Fibroblast of peridontal ligament (primary cell): Measurements from ENCODE around the gene HS1BP3.

Source experiments
- DNase-seq: peaks from one replicate; pipeline ENCODE4 v3.0.0-alpha.2; 2010; ENCODE audit errors: extremely low read depth

Gene HS1BP3

GRCh38 chr2:20617892-20618467 lies 32.9 kb downstream of the HS1BP3 start:
- peak; percentile 100 for DNase-seq

DNA sequence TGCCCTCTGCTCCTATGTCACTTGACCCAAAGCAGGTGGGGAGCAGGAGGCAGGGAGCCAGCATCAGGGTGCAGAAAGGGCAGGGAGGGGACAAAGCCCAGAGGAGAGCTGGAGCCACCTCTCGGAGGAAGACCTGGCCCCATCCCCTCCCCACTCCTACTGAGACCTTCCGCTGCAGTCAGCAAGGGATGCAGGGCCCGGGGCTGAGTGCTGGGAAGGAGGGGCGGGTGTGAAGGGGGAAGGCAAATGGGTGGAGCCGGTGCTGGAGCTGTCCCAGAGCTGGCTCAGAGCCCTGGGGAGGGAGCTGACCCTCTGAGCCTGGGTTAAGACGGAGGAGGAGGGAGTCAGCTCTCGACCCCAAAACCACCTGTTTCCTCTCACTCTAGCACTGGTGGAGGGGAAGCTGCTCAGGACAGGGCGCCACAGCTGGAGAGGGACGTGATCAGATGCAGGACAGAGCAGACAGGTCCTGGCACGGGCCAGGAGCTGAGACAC lies 33.8 kb downstream of the HS1BP3 start:
- DNase-seq: no peak

- no peak for DNase-seq
Measured at GRCh38 chr2:20616341-20616871, 34.5 kb downstream of the HS1BP3 start.

DNA sequence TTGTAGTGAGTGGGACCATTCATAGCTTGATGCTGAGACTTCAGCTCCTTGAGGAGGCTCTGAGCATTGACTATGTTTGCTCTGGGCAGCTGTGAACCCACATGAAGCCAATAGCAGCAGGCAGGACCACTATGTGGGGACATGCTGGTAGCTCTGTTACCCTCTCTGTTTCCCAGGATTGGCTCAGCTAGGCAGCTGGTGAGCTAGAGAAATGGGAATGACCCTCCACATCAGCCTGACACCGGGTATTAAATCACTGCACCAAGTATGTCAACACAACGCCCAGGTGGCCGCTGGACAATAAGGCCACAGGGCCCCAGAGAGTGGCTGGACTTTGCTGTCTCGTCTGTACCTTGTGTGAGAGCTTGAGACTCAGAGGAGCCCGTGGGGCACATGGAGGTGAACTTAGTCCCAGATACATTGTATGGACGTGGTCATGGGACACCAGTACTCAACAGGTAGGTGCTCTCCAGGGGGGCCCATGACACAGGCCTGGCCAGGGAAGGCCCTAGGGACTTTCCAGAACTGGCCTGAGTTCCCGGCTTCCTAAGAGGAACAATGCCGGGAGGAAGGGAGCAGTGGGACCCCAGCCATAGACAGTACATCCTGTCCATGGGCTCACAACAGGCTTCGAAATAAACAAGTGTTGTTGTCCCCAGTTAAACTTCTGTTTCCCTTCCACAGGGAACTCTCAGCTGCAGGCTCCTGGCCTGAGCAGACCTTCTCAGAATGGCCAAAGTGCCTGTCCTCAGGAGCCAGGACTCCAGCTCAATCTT lies 35.2 kb downstream of the HS1BP3 start:
- no peak for DNase-seq

GRCh38 chr2:20615068-20615465 lies 35.8 kb downstream of the HS1BP3 start:
- DNase-seq: no peak

DNA sequence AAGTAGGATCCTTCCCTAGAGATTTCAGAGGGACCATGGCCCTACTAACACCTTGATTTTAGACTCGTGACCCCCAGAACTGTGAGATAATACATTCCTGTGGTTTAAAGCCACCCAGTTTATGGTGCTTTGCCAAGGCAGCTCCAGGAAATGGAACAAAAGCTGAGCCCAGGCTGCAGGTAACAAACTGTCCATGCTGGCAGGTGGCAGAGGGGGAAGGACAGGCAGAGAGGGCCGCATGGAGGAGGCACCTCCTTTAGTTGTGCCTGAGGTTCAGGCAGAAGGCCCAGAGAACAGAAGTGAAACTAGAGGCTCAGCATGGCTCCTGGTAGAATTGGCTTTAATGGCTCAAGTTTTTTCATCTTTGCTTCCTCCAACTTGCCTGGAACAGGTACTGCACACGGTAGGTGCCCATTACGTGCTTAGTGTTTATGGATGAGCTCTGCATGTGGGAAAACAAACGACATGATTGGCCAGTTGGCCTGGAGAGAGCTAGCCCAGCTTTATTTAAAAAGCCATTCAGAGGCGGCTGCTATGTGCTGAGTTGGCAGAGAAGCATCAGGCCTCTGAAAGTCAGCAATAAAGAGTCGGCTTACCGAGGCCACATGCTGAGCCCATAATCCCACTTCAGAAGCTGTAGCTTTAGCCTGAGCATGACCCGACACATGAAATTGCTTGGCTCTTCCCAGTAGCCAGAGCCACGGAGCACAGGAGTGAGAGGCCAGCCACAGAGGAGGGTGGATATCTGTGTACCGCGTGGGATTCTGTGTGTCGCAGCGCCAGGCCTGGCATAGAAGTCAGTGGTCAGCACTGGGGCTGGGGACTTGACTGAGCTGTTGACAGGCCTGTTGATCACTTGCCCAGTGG lies 36.5 kb downstream of the HS1BP3 start:
- no peak for DNase-seq

- no peak for DNase-seq
Measured at GRCh38 chr2:20612925-20613916, 37.7 kb downstream of the HS1BP3 start.

DNA sequence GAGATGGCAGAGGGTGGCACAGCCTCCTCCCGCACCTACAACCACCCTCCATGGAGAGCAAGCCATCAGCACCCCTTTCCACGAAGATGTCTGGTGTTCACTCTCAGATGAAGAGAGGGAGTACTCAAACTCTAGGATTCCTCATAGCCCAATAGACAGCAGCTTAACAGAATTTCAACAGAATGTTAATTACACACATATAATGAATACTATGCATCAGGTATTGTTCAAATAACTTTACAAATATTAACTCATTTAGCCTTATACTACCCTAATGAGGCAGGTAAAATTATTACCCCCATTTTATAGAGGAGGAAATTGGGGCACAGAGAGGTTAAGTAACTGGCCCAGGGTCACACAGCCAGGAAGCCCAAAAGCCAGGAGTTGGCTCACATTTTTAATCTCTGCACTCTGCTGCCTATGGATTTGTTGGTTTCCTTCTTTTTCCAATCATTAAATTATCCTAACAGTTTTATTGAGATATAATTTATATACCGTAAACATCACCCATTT lies 39.0 kb downstream of the HS1BP3 start:
- DNase-seq: no peak

DNA sequence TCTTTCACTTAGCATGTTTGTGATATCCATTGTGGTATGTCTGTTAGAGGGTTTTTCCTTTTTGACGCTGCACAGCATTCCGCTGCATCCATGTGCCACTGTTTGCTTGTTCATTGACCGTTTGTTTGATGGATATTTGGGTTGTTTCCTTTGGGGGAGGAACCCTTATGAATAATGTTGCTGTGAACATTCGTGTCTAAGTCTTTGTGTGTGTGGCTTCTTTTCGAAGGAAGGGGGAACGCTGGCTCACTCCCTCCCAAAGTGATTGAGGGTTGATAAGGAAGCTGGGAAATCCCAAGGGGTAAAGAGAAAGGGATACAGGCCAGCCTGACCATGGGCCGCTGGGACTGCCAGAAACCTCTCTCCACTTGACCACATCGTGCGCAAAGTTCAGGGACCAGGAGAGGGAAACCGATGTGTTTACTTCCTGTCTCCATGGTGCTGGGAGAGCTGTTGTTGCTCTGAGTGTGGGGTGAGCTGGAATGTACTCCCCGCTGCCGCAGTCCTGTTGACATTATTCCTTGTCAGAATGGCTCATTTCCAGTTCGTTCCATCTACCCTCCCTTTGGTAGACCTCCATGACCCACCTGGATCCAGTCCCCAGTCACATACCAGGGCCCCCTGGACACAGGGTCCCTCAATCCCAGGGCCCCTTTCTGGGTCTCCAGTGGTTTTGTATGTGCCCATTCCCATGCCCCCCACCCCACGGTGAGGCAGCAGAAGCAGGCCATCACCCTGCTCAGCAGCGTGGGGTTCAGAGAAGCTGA lies 39.6 kb downstream of the HS1BP3 start:
- peak; percentile 95 for DNase-seq

DNA sequence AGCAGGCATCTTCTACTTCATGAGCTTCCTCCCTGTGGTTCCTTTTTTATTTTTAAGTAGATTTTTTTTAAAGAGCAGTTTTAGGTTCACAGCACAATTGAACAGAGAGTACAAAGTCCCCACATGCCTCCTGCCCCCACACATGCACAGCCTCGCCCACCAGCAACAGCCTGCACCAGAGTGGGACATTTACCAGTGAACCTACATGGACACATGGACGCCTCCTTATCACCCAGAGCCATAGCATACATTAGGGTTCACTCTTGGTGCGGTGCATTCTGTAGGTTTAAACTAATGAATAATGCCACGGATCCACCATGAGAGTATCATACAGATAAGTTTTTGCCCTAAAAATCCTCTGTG lies 40.9 kb downstream of the HS1BP3 start:
- no peak for DNase-seq

DNA sequence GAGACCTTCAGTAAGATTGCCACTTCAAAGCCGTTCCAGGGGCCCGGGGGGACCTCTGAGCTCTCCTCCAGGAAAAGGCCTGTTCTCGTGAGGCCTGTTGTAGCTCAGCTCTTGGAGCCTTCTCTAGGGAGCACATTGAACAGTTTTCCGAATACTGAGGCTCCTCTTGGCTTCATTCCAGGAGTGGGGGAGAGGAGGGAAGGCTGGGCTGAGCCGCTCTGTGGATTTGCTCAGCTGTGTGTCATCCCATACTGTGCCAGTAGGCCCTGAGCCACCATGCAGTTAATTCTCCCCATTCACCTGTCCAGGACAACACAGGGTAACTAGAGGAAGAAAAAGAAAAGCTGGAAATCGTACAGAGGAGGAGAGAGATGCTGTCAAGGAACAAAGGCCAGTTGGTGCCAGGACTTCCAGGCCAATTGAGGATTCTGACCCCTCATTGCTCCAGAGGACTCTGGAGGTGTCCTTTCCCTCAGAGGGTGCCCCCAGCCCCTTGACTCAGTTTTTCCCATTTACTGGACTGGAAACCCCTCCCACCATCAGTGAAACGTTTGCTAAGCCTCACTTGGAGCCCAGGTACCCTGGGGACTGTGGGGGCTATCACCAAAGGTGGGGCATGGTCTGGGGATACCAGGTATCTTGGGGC lies 41.4 kb downstream of the HS1BP3 start:
- peak; percentile 79 for DNase-seq

DNA sequence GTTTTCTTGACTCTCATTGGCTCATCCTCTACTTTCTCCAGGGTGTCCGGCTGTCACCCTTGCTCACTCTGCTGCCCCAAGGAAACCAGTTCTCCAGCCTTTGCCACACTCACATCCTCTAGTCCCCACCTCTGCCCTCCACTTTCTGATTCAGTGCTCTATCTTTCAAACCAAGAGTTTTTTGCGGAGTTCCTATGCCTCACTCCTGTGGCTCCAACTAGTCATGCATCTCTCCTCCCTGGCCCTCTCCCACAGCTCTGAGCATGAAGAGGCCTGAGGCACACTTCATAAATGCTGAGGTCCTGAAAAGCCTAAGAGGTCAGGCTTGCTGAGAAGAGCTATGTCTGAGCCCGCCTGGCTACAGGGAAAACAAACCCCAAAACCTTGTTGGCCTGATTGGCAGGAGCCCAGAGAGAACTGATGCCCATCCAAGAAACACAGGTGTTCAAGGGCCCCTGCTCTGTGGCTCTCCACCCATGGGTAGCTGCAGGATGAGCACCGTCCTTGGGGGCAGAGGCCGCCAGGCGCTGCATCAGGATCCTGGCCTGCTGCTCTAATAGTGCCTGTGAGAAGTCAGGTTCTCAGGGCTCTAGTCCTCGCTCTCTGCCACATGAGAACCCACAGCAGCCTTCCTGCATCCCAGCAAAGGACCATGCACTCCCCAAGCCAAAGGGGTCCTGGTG lies 42.1 kb downstream of the HS1BP3 start:
- no peak for DNase-seq

DNA sequence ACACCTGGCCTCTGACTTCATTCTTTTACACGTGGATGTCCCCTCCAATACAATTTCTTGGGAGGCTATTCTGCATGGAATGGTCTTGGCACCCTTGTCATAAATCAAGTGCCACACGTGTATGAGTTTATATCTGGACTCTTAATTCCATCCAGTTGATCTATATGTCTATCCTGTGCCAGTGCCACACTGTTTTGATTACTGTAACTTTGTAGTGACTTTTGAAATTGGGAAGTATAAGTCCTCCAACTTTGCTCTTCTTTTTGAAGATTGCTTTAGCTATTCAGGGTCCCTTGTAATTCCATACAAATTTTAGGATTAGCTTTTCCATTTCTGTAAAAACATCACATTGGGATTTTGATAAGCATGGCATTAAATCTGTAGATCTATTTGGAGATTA lies 43.5 kb downstream of the HS1BP3 start:
- no peak for DNase-seq

- DNase-seq: no peak
Measured at GRCh38 chr2:20606198-20606597, 44.7 kb downstream of the HS1BP3 start.

DNA sequence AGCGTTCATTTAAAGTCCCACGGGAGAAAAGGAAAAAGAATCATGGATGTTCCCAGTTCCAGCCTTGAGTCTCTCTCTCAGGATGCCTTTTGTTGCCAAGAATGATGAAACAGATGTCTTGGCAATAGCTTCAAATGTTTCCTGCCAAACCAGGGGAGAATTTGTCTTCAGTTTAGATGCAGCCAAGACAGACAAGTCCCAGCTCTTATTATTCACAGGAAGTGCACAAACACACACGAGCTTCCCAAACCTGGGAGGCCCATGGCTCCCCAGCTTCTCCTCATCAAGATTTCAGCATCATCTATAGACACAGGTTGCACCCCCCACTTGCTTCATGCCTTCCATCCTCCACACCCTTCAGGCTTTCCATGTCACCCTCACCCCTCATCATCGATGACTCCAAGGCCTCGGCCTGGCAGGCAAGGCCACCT lies 45.9 kb downstream of the HS1BP3 start:
- peak; percentile 92 for DNase-seq

DNA sequence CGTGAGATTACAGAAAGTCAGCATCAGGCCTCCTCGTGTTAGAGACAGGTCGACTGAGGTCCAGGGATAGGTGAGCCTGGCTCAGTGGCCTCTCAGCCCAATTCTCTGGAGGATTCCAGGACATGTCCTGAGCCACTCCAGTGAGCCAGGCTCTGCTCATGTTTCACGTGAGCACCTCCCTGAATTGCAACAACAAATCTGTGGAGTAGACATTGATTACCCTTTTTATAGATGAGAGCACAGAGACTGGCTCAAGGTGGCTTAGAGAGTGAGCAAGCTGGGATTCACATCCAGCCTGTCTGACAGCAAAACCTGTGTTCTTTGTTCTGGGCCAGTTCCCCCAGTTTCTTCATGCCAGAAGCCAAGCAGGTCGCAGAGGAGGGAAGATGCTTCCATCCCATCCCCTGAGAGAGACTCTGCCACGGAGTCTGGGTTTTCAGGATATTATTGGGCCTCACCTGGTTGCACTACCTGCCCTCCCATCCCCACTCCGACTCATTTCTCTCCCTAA lies 46.4 kb downstream of the HS1BP3 start:
- DNase-seq: no peak

- DNase-seq: no peak
Measured at GRCh38 chr2:20603791-20604190, 47.1 kb downstream of the HS1BP3 start.

DNA sequence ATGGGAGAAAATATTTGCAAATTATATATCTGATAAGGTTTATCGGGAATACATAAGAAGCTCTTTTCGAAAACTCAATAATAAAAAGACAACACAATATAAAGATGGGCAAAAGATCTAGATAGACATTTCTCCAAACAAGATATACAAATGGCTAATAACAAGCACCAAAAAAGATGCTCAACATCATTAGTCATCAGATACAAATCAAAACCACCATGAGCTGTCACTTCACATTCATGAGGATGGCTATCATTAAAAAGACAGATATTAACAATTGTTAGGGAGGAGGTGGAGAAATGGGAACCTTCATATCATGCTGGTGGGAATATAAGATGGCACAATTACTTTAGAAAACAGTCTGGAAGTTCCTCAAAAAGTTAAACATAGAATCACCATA lies 48.1 kb downstream of the HS1BP3 start:
- no peak for DNase-seq
